GM21619 (cell line): ENCODE data around the gene CIB4.

ENCODE experiments used
- ATAC-seq: cut with Tn5 transposase; IDR thresholded peaks from one replicate; pipeline ENCODE4 v1.9.1; 2021; ENCODE audit not compliant: unreplicated experiment

Gene CIB4

DNA sequence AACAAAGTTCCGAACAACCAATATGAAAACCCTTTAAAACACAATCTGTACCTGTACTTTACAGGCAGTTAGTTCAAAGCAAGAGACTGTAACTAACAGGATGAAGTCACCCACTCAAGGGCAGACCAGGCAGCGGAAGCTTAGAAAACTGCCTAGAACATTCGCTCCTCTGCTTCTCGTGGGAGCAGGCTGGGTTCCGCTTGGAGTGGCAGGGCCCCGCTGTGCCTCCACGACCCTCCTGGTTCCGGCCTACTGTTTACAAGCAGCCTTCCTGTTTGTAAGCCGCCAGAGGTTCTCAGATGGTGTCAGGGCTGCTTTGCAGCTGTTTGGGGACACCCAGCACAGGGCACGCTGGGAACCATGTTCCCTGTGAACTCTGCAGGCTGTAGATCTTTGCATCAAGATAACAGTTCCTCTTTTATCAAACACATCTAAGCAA, 31.3 kb downstream of the CIB4 start:
- no peak for ATAC-seq

DNA sequence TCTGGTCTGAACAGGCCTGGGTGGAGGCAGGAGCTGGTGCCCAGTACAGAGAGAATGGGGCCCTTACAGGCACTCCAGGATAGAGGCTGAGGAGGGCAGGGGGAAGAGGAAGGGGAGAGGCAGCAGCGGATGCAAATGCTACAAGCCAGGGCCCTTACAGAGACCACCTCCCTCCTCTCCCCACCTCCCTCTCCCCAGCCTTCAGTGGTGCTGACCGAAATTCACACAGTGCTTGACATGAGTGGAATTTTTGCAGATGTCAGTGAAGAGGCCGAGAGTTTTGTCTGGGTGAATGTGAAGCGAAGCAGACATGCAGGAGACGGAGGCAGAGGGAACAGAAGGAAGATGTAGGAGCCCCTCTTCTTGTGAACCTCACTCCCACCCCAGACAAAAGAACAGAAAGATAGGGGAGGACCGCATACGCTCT, 31.9 kb downstream of the CIB4 start:
- ATAC-seq, result no peak

DNA sequence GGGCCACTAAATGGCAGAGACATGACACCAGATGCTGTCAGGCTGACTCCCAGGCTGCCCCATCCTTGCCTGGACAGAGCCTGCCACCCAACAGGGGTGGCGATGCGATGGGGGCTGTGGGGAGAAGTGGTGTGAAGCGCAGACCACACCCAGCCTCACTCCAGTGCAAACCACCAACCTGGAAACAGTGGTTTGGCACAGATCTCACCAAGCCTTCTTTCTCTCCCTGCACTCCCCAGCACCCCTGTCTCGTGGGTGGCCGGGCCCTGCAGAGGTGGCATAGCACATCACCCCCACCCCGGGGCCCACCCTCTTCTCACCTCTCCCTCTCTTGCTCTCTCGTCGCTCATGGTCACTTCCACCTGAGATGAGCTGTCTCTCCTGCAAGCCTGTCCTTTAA, 32.6 kb downstream of the CIB4 start:
- ATAC-seq, result no peak

DNA sequence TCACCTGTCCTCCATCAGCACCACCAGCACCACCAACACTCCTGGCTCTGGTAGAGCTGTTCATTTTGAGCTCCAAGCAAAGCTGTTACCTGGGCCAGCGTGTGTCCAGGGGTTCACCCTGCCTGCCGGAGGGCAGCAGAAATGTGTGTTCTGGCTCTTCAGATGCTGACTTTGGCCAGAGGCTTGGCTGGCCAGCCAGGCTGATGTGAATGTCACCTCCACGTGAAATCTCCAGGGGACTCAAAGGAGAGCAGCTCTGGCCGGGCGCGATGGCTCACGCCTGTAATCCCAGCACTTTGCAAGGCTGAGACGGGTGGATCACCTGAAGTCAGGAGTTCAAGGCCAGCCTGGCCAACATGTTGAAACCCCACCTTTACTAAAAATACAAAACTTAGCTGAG, 33.5 kb downstream of the CIB4 start:
- no peak for ATAC-seq

- ATAC-seq, result no peak
Observed at GRCh38 chr2:26606847-26607190, 34.3 kb downstream of the CIB4 start.

GRCh38 chr2:26605999-26606846, 34.9 kb downstream of the CIB4 start:
- ATAC-seq, result no peak

- ATAC-seq, result no peak
Observed at GRCh38 chr2:26605195-26605998, 35.8 kb downstream of the CIB4 start.

DNA sequence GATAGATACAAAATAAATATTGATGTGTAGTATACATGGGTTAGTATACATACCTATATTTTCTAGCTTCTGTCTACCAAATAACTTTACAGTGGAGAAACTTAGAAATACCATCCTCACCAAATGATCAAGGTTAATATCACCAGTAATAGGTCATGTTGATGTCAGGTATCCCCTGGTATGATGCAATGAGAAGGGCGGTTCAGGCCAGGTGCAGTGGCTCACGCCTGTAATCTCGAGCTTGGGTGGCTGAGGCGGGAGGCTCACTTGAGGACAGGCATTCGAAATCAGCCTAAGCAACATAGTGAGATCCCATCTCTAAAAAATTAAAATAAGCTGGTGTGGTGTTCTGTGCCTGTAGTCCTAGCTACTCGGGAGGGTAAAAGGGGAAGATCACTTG, 38.6 kb downstream of the CIB4 start:
- ATAC-seq, result no peak

DNA sequence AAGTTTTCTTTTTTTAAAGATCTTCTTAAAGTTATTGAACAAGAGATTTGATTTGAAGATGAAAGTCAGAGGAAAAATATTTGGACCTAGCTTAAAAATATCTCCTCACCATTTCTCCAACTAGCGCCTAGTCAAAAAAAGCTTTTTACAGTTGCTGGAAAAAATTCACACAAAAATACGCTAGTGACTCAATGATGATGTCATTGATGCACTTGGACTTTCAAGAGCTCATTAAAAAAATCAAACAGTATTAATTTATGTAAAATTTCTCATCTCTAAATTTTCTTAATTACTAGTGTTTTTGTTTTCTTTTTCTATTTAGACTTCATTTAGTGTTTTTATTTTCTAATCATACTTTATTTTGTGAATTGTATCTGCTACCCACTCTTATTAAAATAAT, 41.8 kb downstream of the CIB4 start:
- no peak for ATAC-seq

DNA sequence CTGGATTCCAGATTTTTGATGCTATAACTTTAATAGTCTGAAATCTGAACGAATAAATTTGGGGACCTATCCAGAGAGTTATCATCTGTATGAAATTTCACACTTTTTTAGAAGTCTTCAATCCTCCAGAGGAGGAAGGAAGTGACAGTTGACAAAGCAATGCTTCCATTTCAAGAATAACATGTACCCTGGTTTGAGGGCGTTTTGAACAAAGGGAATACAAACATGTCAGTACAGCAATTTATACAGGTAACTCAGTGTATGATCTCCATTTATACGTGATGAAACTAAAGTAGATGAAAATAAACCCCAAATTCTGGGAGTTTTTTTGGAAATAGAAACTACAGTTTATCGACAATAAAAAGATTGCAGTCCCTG, 42.2 kb downstream of the CIB4 start:
- ATAC-seq, result no peak

DNA sequence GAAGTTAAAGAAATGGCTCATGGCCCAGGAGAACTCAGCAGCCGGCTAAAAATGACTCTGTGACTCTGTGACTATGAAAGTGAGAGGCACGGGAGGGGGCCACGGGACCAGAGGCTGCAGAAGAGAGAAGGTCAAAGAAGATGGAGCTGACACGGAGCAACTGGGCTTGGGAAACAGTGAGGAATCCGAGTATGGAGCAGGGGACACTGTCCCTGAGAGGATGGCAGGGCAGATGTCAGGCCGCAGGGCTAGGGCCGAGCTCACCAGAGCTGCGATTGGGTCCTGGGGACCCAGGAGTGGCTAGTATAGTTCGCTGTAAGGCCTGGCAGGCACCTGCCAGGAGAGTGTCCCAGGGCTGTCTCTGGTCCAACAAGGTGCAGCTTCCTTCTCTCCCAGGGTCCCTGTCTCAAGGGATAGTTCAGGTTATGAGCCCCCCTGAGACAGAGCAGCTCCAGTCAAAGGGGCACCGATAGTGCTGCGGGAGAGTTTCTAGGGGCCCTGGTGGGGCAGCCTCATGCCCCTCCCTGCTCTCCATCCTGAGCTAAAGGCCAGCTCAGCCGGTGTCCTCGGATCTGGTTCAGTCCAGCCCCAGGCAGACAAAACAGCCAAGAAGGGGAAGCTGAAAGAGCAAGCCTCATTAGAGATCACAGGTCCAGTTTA, 42.7 kb downstream of the CIB4 start:
- no peak for ATAC-seq

DNA sequence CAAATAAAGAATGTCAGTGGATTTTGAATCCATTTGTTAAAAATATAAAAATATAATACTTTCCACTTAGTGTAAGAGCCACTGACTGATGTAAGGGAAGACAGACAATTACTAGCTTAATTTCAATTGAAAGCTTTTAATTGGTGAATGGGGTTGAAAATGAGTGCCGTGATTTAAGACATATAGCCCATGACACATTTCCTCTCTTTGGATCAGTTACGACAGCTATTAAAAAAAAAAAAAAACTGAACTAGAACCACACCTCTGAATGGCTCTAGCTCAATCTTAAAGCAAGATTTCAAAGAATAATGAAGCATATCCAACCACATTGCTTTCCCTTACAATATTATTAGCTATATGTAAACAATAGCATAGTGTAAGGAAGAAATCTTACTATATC, 44.0 kb downstream of the CIB4 start:
- no peak for ATAC-seq

GRCh38 chr2:26595146-26595545, 46.0 kb downstream of the CIB4 start:
- ATAC-seq, result no peak

DNA sequence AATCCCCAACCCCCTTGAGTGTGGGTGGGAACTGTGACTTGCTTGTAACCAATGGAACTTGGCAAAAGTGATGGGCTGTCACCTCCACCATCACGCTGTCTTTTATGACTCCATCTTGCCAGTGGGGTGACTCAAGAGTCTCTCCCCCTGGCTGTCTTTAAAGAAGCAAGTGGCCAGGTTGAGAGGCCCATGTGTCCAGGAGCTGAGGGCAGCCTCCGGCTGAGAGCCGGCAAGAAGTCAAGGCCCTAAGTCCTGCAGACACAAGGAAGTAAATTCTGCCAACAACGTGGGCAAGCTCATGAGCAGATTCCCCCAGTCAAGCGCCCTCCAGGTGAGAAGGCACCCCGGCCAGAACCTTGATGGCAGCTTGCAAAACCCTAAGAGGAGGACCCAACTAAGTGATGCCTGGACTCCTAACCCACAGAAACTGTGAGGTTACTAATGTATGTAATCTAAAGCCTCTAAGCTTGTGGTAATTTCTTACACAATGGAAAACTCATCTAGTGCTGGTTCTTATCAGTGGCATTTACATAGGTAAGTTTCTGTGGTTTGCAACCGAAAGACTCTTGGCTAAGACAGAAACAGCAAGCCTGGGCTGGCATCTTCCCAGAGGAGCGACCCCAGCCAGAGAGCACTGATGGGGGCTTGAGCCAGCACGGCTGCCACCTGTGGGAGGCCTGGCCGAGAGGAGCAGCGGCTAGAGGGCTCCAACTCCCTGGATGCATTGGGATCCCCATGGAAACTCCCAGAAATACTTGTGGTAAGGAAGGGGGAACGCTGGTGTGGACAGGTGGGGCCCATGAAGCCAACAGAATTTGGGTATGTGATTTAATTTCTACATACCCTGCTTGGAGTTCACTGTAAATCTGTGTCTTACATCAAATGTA, 49.3 kb downstream of the CIB4 start:
- ATAC-seq, result no peak

DNA sequence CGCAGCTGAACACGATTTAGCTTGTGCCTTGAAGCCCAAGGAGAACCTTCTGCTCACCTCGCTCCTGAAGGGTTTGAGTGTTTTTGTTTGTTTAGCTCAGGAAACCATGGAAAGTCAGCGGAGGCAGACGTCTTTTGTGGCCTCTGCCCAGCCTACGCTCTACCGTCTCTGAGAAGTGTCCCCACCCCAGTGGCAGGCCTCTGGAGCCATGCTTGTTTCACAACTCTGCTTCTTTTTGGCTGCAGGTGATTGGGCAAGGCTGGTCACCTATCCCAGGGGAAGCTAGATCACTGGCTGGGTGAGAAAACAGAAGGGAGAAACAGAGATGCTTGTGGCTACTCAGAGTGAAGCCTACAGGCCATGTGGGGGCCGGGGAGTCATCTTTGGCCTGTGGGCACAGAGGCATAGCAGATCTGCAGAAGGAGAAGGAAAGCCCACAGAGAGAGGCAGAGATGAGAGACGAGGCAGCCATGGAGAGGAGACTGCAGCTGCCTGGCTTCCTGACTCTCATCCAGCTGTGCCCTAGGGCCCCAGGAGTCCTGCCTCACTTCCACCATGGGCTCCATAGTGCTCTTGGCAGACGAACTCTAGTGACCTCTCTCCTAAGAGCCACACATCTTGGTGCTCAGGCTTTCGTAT, 50.1 kb downstream of the CIB4 start:
- no peak for ATAC-seq

DNA sequence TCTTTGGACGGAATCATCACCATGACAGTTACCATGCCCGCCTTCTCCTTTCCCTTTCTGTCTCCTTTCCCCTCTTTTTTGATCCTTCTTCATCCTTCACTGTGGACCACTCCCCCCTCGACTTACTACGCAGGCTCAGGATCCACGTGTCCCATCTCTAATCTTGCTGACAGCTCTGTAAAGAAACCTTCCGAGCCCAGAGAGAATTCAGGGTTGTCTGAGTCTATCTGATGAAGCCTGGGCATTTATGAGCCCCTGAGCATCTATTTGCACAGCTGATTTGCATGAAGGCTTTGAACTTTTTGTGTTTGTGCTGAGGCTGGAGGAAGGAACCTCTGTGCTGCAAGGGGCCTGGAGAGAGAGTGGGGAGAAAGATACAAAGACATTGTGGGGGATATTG, 50.7 kb downstream of the CIB4 start:
- no peak for ATAC-seq

- ATAC-seq, result no peak
Observed at GRCh38 chr2:26588576-26588975, 52.6 kb downstream of the CIB4 start.

GRCh38 chr2:26587994-26588393, 53.2 kb downstream of the CIB4 start:
- no peak for ATAC-seq

- no peak for ATAC-seq
Observed at GRCh38 chr2:26585966-26586365, 55.2 kb downstream of the CIB4 start.

DNA sequence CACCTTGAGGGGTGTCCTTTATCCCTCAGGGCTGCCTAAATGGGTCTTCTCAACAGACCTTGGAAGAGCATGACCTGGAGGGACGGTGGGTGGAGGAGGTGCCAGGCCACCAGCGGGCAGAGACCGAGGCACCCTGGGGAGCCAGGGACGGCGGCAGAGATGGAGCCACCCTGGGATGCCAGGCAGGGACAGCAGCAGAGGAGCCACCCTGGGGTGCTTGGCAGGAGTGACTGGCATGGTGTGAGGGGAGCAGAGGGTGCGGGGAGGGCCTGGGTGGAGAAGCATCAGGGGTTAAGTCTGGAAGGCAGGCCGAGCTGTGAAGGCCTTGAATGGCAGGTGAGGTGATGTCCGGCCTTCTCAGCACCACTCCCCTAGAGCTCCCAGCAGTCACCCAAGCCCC, 56.1 kb downstream of the CIB4 start:
- no peak for ATAC-seq
